ENCODE results near the gene SLC9C2.

GRCh38 chr1:173484276-173484675 is 118.6 kb downstream of the SLC9C2 start:
- TF ChIP-seq CTCF (IDR thresholded peaks at IDR 0.05) (no peak), POLR2A (IDR thresholded peaks at IDR 0.05) (no peak), EP300 (IDR thresholded peaks at IDR 0.05; ENCODE audit: low read depth) (no peak), POLR2AphosphoS5 (IDR thresholded peaks at IDR 0.05) (no peak)
